ENCODE results near the gene MRPL3. TPM values are rescaled to one million over a fixed set of nuclear protein-coding genes. Genes with fewer than 3 reads are reported as not detected.

MRPL3 gene
- total RNA-seq, 2 experiments from 2014 or later = 64.1 to 98.0 TPM

GRCh38 chr3:131484496-131485111 lies 18.2 kb downstream of the MRPL3 start:
- H3K4me3 Mint-ChIP-seq = no peak overlapping the region
- no peaks in the 10 kb centered on the region for H3K27me3 Mint-ChIP-seq
- CTCF ChIA-PET = no interaction called here
- DNase-seq = no peak
- H3K27ac Mint-ChIP-seq = no peak overlapping the region
- no peak for ATAC-seq
- H3K9me3 Mint-ChIP-seq (ENCODE audit: low read depth) = no peaks in the 10 kb centered on the region
- H3K36me3 Mint-ChIP-seq = peaks cover 41% of the 10 kb centered on the region
- H3K4me1 Mint-ChIP-seq = peaks cover 12% of the 10 kb centered on the region

- CTCF ChIA-PET = interaction anchor here (1.0 kb wide), 1 partner anchor 9 kb away, joined by 3 read pairs; no protein-coding TSS in a partner anchor
- Mint-ChIP-seq H3K27me3 (no peaks in the 10 kb centered on the region), H3K27ac (no peak overlapping the region)
Measured at GRCh38 chr3:131480116-131480515, 22.7 kb downstream of the MRPL3 start.

GRCh38 chr3:131477813-131478212 lies 25.0 kb downstream of the MRPL3 start:
- Mint-ChIP-seq H3K36me3 (peaks cover 24% of the 10 kb centered on the region), H3K4me1 (peaks cover 12% of the 10 kb centered on the region), H3K27ac (no peak overlapping the region), H3K27me3 (no peaks in the 10 kb centered on the region), H3K9me3 (ENCODE audit: low read depth) (no peaks in the 10 kb centered on the region), H3K4me3 (no peak overlapping the region)
- DNase-seq (no peak), ATAC-seq (no peak)
- CTCF ChIA-PET = interaction anchor here (0.9 kb wide), 1 partner anchor 11 kb away, joined by 4 read pairs; no protein-coding TSS in a partner anchor

More at GRCh38 chr3:131480116-131480515, 22.7 kb downstream of the MRPL3 start:
- DNase-seq = no peak
- no peak overlapping the region for H3K4me3 Mint-ChIP-seq
- peaks cover 4% of the 10 kb centered on the region for H3K4me1 Mint-ChIP-seq
- no peaks in the 10 kb centered on the region for H3K9me3 Mint-ChIP-seq (ENCODE audit: low read depth)
- ATAC-seq = no peak
- H3K36me3 Mint-ChIP-seq = peaks cover 25% of the 10 kb centered on the region

GRCh38 chr3:131474115-131474514 lies 28.7 kb downstream of the MRPL3 start:
- Mint-ChIP-seq H3K36me3 (peaks cover 34% of the 10 kb centered on the region), H3K4me3 (no peak overlapping the region), H3K4me1 (peaks cover 17% of the 10 kb centered on the region), H3K27ac (no peak overlapping the region), H3K9me3 (ENCODE audit: low read depth) (no peaks in the 10 kb centered on the region), H3K27me3 (no peaks in the 10 kb centered on the region)
- DNase-seq = no peak
- CTCF ChIA-PET = no interaction called here
- no peak for ATAC-seq

- H3K4me3 Mint-ChIP-seq = no peak overlapping the region
Measured at GRCh38 chr3:131470377-131470776, 32.4 kb downstream of the MRPL3 start.

GRCh38 chr3:131458653-131459052 lies 44.1 kb downstream of the MRPL3 start:
- Mint-ChIP-seq H3K27ac (no peak overlapping the region), H3K4me1 (no peaks in the 10 kb centered on the region), H3K4me3 (no peak overlapping the region), H3K36me3 (peaks cover 28% of the 10 kb centered on the region), H3K27me3 (no peaks in the 10 kb centered on the region), H3K9me3 (ENCODE audit: low read depth) (no peaks in the 10 kb centered on the region)
- ATAC-seq (no peak), DNase-seq (no peak)
- CTCF ChIA-PET = no interaction called here

More at GRCh38 chr3:131470377-131470776, 32.4 kb downstream of the MRPL3 start:
- Mint-ChIP-seq H3K36me3 (peaks cover 45% of the 10 kb centered on the region), H3K27me3 (no peaks in the 10 kb centered on the region), H3K4me1 (peaks cover 16% of the 10 kb centered on the region), H3K9me3 (ENCODE audit: low read depth) (no peaks in the 10 kb centered on the region), H3K27ac (no peak overlapping the region)
- DNase-seq (no peak), ATAC-seq (no peak)
- CTCF ChIA-PET = interaction anchor here (1.2 kb wide), 1 partner anchor 9 kb away, joined by 3 read pairs; no protein-coding TSS in a partner anchor

GRCh38 chr3:131457220-131457619 lies 45.6 kb downstream of the MRPL3 start:
- no peaks in the 10 kb centered on the region for H3K27me3 Mint-ChIP-seq
- H3K27ac Mint-ChIP-seq = no peak overlapping the region
- no peaks in the 10 kb centered on the region for H3K9me3 Mint-ChIP-seq (ENCODE audit: low read depth)

GRCh38 chr3:131454501-131454900 lies 48.3 kb downstream of the MRPL3 start:
- peaks cover 11% of the 10 kb centered on the region for H3K36me3 Mint-ChIP-seq
- ATAC-seq (no peak), DNase-seq (no peak)
- CTCF ChIA-PET = interaction anchor here (0.5 kb wide), 1 partner anchor 973 kb away, joined by 4 read pairs; no protein-coding TSS in a partner anchor
- H3K4me3 Mint-ChIP-seq = no peak overlapping the region
- no peaks in the 10 kb centered on the region for H3K9me3 Mint-ChIP-seq (ENCODE audit: low read depth)
- no peaks in the 10 kb centered on the region for H3K27me3 Mint-ChIP-seq
- H3K27ac Mint-ChIP-seq = no peak overlapping the region
- no peaks in the 10 kb centered on the region for H3K4me1 Mint-ChIP-seq

More at GRCh38 chr3:131457220-131457619, 45.6 kb downstream of the MRPL3 start:
- ATAC-seq (no peak), DNase-seq (no peak)
- peaks cover 21% of the 10 kb centered on the region for H3K36me3 Mint-ChIP-seq
- CTCF ChIA-PET = no interaction called here
- H3K4me3 Mint-ChIP-seq = no peak overlapping the region
- no peaks in the 10 kb centered on the region for H3K4me1 Mint-ChIP-seq

GRCh38 chr3:131453533-131453932 lies 49.2 kb downstream of the MRPL3 start:
- ATAC-seq (no peak), DNase-seq (no peak)
- CTCF ChIA-PET = no interaction called here
- Mint-ChIP-seq H3K4me1 (no peaks in the 10 kb centered on the region), H3K27ac (no peak overlapping the region), H3K27me3 (no peaks in the 10 kb centered on the region), H3K4me3 (no peak overlapping the region), H3K36me3 (peaks cover 4% of the 10 kb centered on the region), H3K9me3 (ENCODE audit: low read depth) (no peaks in the 10 kb centered on the region)

GRCh38 chr3:131447349-131447748 lies 55.4 kb downstream of the MRPL3 start:
- ATAC-seq = no peak
- DNase-seq = no peak
- CTCF ChIA-PET = no interaction called here
- H3K27ac Mint-ChIP-seq = no peak overlapping the region
- H3K4me3 Mint-ChIP-seq = no peak overlapping the region
- no peaks in the 10 kb centered on the region for H3K9me3 Mint-ChIP-seq (ENCODE audit: low read depth)
- H3K4me1 Mint-ChIP-seq = no peaks in the 10 kb centered on the region
- H3K27me3 Mint-ChIP-seq = no peaks in the 10 kb centered on the region
- H3K36me3 Mint-ChIP-seq = peaks cover 3% of the 10 kb centered on the region

- Mint-ChIP-seq H3K27ac (no peak overlapping the region), H3K36me3 (peaks cover 1% of the 10 kb centered on the region), H3K4me3 (no peak overlapping the region), H3K27me3 (peaks cover 3% of the 10 kb centered on the region), H3K4me1 (no peaks in the 10 kb centered on the region), H3K9me3 (ENCODE audit: low read depth) (no peaks in the 10 kb centered on the region)
- DNase-seq (no peak), ATAC-seq (no peak)
- CTCF ChIA-PET = no interaction called here
Measured at GRCh38 chr3:131444180-131444579, 58.6 kb downstream of the MRPL3 start.

GRCh38 chr3:131439084-131439483 lies 63.7 kb downstream of the MRPL3 start:
- Mint-ChIP-seq H3K4me1 (no peaks in the 10 kb centered on the region), H3K27ac (no peak overlapping the region), H3K9me3 (ENCODE audit: low read depth) (peaks cover 2% of the 10 kb centered on the region), H3K4me3 (no peak overlapping the region), H3K27me3 (peaks cover 13% of the 10 kb centered on the region), H3K36me3 (no peaks in the 10 kb centered on the region)
- no peak for ATAC-seq
- CTCF ChIA-PET = no interaction called here
- DNase-seq = no peak

GRCh38 chr3:131435000-131435399 lies 67.8 kb downstream of the MRPL3 start:
- no peaks in the 10 kb centered on the region for H3K4me1 Mint-ChIP-seq
- H3K9me3 Mint-ChIP-seq (ENCODE audit: low read depth) = peaks cover 2% of the 10 kb centered on the region
- CTCF ChIA-PET = no interaction called here
- H3K27ac Mint-ChIP-seq = no peak overlapping the region
- H3K27me3 Mint-ChIP-seq = peaks cover 14% of the 10 kb centered on the region
- H3K36me3 Mint-ChIP-seq = no peaks in the 10 kb centered on the region
- H3K4me3 Mint-ChIP-seq = no peak overlapping the region
- DNase-seq (no peak), ATAC-seq (no peak)

GRCh38 chr3:131432441-131432840 lies 70.3 kb downstream of the MRPL3 start:
- no peak overlapping the region for H3K27ac Mint-ChIP-seq
- CTCF ChIA-PET = no interaction called here
- no peaks in the 10 kb centered on the region for H3K4me1 Mint-ChIP-seq
- peaks cover 2% of the 10 kb centered on the region for H3K9me3 Mint-ChIP-seq (ENCODE audit: low read depth)
- H3K4me3 Mint-ChIP-seq = no peak overlapping the region
- ATAC-seq (no peak), DNase-seq (no peak)
- H3K36me3 Mint-ChIP-seq = no peaks in the 10 kb centered on the region
- peaks cover 11% of the 10 kb centered on the region for H3K27me3 Mint-ChIP-seq
